ENCODE data around the gene FAM168A.
"Not testable (repeated sequence)": the region's sequence is repeated elsewhere in the genome, so short reads cannot be mapped to it uniquely, and the experiment has no call there.

Gene FAM168A

DNA sequence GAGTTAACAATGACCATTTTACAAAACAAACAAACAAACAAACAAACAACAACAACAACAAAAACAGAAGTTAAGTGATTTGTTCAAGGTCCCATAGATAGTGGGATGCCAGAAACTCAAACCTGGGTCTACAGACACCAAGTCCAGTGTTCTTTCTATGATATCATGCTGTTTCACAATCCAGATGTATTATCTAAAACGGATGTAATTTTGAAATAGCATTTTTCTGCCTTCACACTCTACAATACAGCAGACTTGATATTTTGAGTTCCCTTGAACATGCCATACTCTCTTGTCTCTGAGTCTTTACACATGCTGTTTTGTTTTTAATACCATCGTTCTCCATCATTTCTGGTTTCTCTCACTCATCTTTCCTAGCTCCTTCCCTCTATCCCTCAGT lies 117.2 kb downstream of the FAM168A start:
- H3K4me3 ChIP-seq (ENCODE audit: insufficient read length, low read depth): no peak overlapping the region
- DNase-seq (ENCODE audit: low read depth, low spot score): no peak
- TF ChIP-seq ZNF274 (IDR thresholded peaks at IDR 0.05; ENCODE audit: low read depth, low read length) (no peak), YY1 (IDR thresholded peaks at IDR 0.05; ENCODE audit: insufficient read depth, insufficient read length) (no peak), SUZ12 (IDR thresholded peaks at IDR 0.05; ENCODE audit: extremely low read depth, insufficient read depth, insufficient read length) (no peak)
- H3K9me3 ChIP-seq (ENCODE audit: insufficient read depth, low read length): peaks cover 16% of the 10 kb centered on the region
- H3K9ac ChIP-seq (ENCODE audit: insufficient read length, low read depth): no peak overlapping the region
- no peaks in the 10 kb centered on the region for H3K36me3 ChIP-seq (ENCODE audit: insufficient read depth, insufficient read length, low read length)
- H3K27me3 ChIP-seq (ENCODE audit: insufficient read depth, insufficient read length): no peaks in the 10 kb centered on the region
- H3K4me1 ChIP-seq (ENCODE audit: insufficient read depth, insufficient read length): no peaks in the 10 kb centered on the region

DNA sequence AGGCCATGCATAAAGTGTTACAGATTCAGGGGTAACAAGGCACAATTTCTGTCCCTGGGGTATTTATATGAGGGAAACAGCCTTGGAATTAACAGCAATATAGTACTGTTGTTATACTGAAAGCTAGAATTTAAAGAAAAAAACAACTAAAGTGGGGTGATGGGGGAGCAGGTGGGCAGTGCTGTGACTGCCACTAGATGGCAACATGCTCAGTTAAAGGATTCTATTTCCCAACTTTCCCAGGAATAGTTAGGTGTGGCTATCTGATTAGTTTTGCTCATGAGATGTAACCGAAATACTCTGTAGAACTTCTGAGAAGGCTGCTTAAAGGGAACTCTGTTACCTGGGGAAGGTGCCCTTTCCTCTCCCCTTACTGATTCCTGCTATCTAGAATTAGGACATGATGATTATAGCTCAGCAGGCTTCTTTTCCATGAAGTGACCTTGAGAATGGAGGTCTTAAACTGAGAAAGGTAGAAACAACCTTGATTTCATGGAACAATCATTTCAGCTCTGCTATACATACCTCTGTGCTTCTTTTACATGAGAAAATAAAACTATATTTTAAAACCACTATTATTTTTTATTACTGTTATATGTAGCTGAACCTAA lies 119.1 kb downstream of the FAM168A start:
- Histone ChIP-seq H3K27me3 (ENCODE audit: insufficient read depth, insufficient read length) (no peaks in the 10 kb centered on the region), H3K4me1 (ENCODE audit: insufficient read depth, insufficient read length) (no peaks in the 10 kb centered on the region), H3K9me3 (ENCODE audit: insufficient read depth, low read length) (peaks cover 16% of the 10 kb centered on the region), H3K36me3 (ENCODE audit: insufficient read depth, insufficient read length, low read length) (no peaks in the 10 kb centered on the region), H3K4me3 (ENCODE audit: insufficient read length, low read depth) (no peak overlapping the region), H3K9ac (ENCODE audit: insufficient read length, low read depth) (no peak overlapping the region)
- no peak for TF ChIP-seq ZNF274 (IDR thresholded peaks at IDR 0.05; ENCODE audit: low read depth, low read length)
- no peak for TF ChIP-seq SUZ12 (IDR thresholded peaks at IDR 0.05; ENCODE audit: extremely low read depth, insufficient read depth, insufficient read length)
- no peak for TF ChIP-seq YY1 (IDR thresholded peaks at IDR 0.05; ENCODE audit: insufficient read depth, insufficient read length)
- DNase-seq (ENCODE audit: low read depth, low spot score): peak; percentile 13

DNA sequence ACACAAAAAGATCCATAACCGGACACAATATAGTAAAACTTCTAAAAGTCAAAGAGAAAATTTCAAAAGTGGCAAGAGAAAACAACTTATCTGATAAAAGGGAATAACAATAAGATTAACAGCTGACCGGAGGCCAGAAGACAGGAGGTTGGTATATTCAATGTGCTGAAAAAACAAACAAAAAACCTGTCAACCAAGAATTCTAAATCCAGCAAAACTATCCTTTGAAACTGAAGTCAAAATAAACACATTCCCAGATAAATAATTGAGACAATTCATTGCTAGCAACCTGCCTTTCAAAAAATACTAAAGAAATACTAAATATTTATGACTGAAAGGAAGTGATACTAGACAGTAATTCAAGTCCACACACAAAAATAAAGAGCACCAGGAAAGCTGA lies 120.4 kb downstream of the FAM168A start:
- Histone ChIP-seq H3K36me3 (ENCODE audit: insufficient read depth, insufficient read length, low read length) (no peaks in the 10 kb centered on the region), H3K4me3 (ENCODE audit: insufficient read length, low read depth) (no peak overlapping the region), H3K4me1 (ENCODE audit: insufficient read depth, insufficient read length) (no peaks in the 10 kb centered on the region), H3K9me3 (ENCODE audit: insufficient read depth, low read length) (peaks cover 16% of the 10 kb centered on the region), H3K27me3 (ENCODE audit: insufficient read depth, insufficient read length) (no peaks in the 10 kb centered on the region), H3K9ac (ENCODE audit: insufficient read length, low read depth) (no peak overlapping the region)
- no peak for DNase-seq (ENCODE audit: low read depth, low spot score)
- TF ChIP-seq YY1 (IDR thresholded peaks at IDR 0.05; ENCODE audit: insufficient read depth, insufficient read length) (no peak), ZNF274 (IDR thresholded peaks at IDR 0.05; ENCODE audit: low read depth, low read length) (no peak), SUZ12 (IDR thresholded peaks at IDR 0.05; ENCODE audit: extremely low read depth, insufficient read depth, insufficient read length) (no peak)

DNA sequence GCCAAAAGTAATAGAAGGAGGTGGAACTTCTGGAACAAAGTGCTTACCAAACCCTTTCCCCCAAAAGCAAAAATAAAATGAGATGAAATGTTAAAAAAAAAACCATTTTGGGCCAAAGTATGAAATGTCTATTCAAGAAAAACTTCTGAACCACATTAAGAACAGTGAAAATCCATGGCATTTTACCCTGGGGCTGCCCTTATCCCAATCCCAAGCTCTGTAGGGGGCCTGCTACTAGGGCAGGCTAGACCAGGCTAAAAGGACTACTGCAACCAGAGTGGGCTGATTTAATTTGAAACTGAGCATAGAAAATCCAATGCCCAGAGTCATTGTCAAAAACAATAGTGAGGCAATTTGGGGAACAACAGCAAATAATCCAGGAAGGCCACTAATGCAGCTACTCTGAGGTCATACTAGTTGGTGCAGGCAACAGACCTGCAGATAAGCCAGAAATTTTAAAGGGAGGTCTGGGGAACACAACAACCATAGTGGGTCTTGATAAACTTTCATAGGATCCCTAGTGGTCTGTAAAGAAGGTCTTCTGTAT lies 122.3 kb downstream of the FAM168A start:
- no peaks in the 10 kb centered on the region for H3K4me1 ChIP-seq (ENCODE audit: insufficient read depth, insufficient read length)
- peaks cover 16% of the 10 kb centered on the region for H3K9me3 ChIP-seq (ENCODE audit: insufficient read depth, low read length)
- no peaks in the 10 kb centered on the region for H3K27me3 ChIP-seq (ENCODE audit: insufficient read depth, insufficient read length)
- no peak overlapping the region for H3K4me3 ChIP-seq (ENCODE audit: insufficient read length, low read depth)
- no peaks in the 10 kb centered on the region for H3K36me3 ChIP-seq (ENCODE audit: insufficient read depth, insufficient read length, low read length)
- H3K9ac ChIP-seq (ENCODE audit: insufficient read length, low read depth): no peak overlapping the region
- peak; percentile 9 for DNase-seq (ENCODE audit: low read depth, low spot score)
- TF ChIP-seq ZNF274 (IDR thresholded peaks at IDR 0.05; ENCODE audit: low read depth, low read length) (no peak), SUZ12 (IDR thresholded peaks at IDR 0.05; ENCODE audit: extremely low read depth, insufficient read depth, insufficient read length) (no peak), YY1 (IDR thresholded peaks at IDR 0.05; ENCODE audit: insufficient read depth, insufficient read length) (no peak)

DNA sequence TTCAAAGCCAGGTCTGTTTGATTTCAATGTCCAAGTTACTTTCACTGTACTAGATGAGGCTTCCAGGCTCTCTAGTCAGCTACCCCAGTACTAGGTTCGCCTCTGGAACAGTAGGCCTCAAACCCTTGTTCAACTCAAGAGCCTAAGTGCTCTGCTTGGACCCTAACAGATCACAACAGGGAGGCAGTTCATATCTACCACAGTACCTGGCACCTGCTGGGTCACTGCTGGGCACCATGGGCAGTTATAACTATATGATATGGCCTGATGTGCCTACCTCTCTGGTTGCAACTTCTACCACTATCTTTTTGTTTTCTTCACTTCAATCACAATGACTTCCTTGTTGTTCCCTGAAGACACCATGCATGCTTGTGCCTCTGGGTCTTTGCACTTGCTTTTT lies 124.7 kb downstream of the FAM168A start:
- no peaks in the 10 kb centered on the region for H3K27me3 ChIP-seq (ENCODE audit: insufficient read depth, insufficient read length)
- TF ChIP-seq YY1 (IDR thresholded peaks at IDR 0.05; ENCODE audit: insufficient read depth, insufficient read length) (no peak), ZNF274 (IDR thresholded peaks at IDR 0.05; ENCODE audit: low read depth, low read length) (no peak), SUZ12 (IDR thresholded peaks at IDR 0.05; ENCODE audit: extremely low read depth, insufficient read depth, insufficient read length) (no peak)
- DNase-seq (ENCODE audit: low read depth, low spot score): no peak
- no peaks in the 10 kb centered on the region for H3K36me3 ChIP-seq (ENCODE audit: insufficient read depth, insufficient read length, low read length)
- peaks cover 15% of the 10 kb centered on the region for H3K9me3 ChIP-seq (ENCODE audit: insufficient read depth, low read length)
- H3K9ac ChIP-seq (ENCODE audit: insufficient read length, low read depth): no peak overlapping the region
- H3K4me1 ChIP-seq (ENCODE audit: insufficient read depth, insufficient read length): no peaks in the 10 kb centered on the region
- H3K4me3 ChIP-seq (ENCODE audit: insufficient read length, low read depth): no peak overlapping the region

DNA sequence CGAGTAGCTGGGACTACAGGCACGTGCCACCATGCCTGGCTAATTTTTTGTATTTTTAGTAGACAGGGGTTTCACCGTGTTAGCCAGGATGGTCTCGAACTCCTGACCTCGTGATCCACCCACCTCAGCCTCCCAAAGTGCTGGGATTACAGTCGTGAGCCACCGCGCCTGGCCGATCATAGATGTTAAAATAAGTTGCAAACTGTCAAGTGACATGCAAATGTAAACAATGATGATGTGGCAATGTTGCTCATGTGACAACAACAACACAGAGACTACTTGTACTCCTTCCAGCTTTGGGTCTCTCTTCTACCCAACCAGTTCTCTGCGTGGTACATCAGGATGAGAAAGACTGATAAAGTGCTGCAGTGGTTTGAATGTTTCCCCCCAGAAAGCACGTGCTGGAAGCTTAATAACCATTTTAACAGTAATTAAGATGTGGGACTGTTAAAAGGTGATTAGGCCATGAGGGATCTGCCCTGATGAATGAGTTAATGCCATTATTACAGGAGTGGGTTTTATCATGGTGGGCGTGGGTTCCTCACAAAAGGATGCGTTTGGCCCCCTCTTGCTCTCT lies 127.8 kb downstream of the FAM168A start:
- not testable (repeated sequence) for H3K4me1 ChIP-seq (ENCODE audit: insufficient read depth, insufficient read length); H3K36me3 ChIP-seq (ENCODE audit: insufficient read depth, insufficient read length, low read length); H3K4me3 ChIP-seq (ENCODE audit: insufficient read length, low read depth); H3K9ac ChIP-seq (ENCODE audit: insufficient read length, low read depth); DNase-seq (ENCODE audit: low read depth, low spot score); H3K27me3 ChIP-seq (ENCODE audit: insufficient read depth, insufficient read length); H3K9me3 ChIP-seq (ENCODE audit: insufficient read depth, low read length)

DNA sequence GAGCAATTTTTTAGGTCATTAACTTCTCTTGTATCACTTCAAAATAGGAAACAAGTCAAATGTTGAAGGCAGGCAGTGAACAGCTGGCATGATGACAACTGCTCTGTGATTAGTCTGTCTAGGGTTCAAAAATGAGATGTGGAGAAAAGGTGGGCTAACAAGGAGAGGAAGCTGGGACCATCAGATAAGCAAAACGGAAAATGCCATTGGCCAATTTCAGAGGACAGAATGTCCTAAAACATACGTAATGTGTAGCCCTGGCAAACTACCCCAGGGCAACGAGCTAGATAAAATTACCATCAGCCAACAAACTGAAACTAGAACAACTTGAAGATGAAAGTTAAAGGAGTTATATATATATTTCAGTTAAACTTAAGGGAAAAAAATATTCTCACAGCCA lies 128.5 kb downstream of the FAM168A start:
- TF ChIP-seq SUZ12 (IDR thresholded peaks at IDR 0.05; ENCODE audit: extremely low read depth, insufficient read depth, insufficient read length) (no peak), YY1 (IDR thresholded peaks at IDR 0.05; ENCODE audit: insufficient read depth, insufficient read length) (no peak), ZNF274 (IDR thresholded peaks at IDR 0.05; ENCODE audit: low read depth, low read length) (no peak)
- Histone ChIP-seq H3K4me1 (ENCODE audit: insufficient read depth, insufficient read length) (no peaks in the 10 kb centered on the region), H3K9me3 (ENCODE audit: insufficient read depth, low read length) (no peaks in the 10 kb centered on the region), H3K4me3 (ENCODE audit: insufficient read length, low read depth) (no peak overlapping the region), H3K9ac (ENCODE audit: insufficient read length, low read depth) (no peak overlapping the region), H3K36me3 (ENCODE audit: insufficient read depth, insufficient read length, low read length) (no peaks in the 10 kb centered on the region), H3K27me3 (ENCODE audit: insufficient read depth, insufficient read length) (no peaks in the 10 kb centered on the region)
- DNase-seq (ENCODE audit: low read depth, low spot score): no peak
